Osteoblast (primary cell): Measurements from ENCODE around the gene TBX19. TPM values are rescaled to one million over a fixed set of nuclear protein-coding genes. Genes with fewer than 3 reads are reported as not detected.

Source experiments
- DNase-seq: peaks from one replicate; pipeline ENCODE4 v3.0.0; 2011; ENCODE audit warnings: low spot score, mixed read lengths; ENCODE audit not compliant: insufficient read length; ENCODE audit errors: missing footprints
- H2AFZ ChIP-seq: 2 replicates; pipeline ENCODE4 v1.6.0; 2011; ENCODE audit warnings: mild to moderate bottlenecking, low read length
- H3K27ac ChIP-seq: 2 replicates; pipeline ENCODE4 v1.5.1; 2011; ENCODE audit warnings: mild to moderate bottlenecking, low read depth, low read length, moderate library complexity
- H3K27me3 ChIP-seq: 2 replicates; pipeline ENCODE4 v1.6.0; 2012; ENCODE audit warnings: mild to moderate bottlenecking, control low read depth, inconsistent platforms, low read length, moderate library complexity; ENCODE audit not compliant: insufficient read depth
- H3K36me3 ChIP-seq: 2 replicates; pipeline ENCODE4 v1.5.1; 2011; ENCODE audit warnings: mild to moderate bottlenecking, low read length, control low read depth, moderate library complexity; ENCODE audit not compliant: insufficient read depth
- H3K4me1 ChIP-seq: 2 replicates; pipeline ENCODE4 v1.5.1; 2011; ENCODE audit warnings: mild to moderate bottlenecking, low read length, control low read depth, moderate library complexity; ENCODE audit not compliant: insufficient read depth
- H3K4me2 ChIP-seq: 2 replicates; pipeline ENCODE4 v1.6.0; 2011; ENCODE audit warnings: mild to moderate bottlenecking, low read length; ENCODE audit not compliant: insufficient read depth
- H3K4me3 ChIP-seq: fragments of 200-600 bp; sonication (generic); 3 replicates; pipeline ENCODE4 v1.5.1; 2012; ENCODE audit warnings: mild to moderate bottlenecking, low read length, inconsistent platforms; ENCODE audit not compliant: insufficient read depth
- H3K79me2 ChIP-seq: 2 replicates; pipeline ENCODE4 v1.6.0; 2012; ENCODE audit warnings: mild to moderate bottlenecking, low read length, control low read depth, inconsistent platforms; ENCODE audit not compliant: insufficient read depth
- H3K9me3 ChIP-seq: 2 replicates; pipeline ENCODE4 v1.5.1; 2011; ENCODE audit warnings: low read depth, low read length, control low read depth
- H4K20me1 ChIP-seq: 2 replicates; pipeline ENCODE4 v1.6.0; 2012; ENCODE audit warnings: mild to moderate bottlenecking, low read length, control low read depth; ENCODE audit not compliant: insufficient read depth
- CTCF ChIP-seq: IDR thresholded peaks from 2 replicates; pipeline ENCODE4 v1.5.1; 2011; ENCODE audit warnings: mild to moderate bottlenecking, low read depth, low read length, moderate library complexity; ENCODE audit errors: extremely low read depth
- total RNA-seq: library from RNA; depleted of rRNA; stranded (reverse); fragments of >200 nt; gene quantifications from 2 replicates; pipeline ENCODE4 v1.2.3, GENCODE V29; 2012

TBX19 gene
- total RNA-seq, 1 donor = 1.1 TPM

GRCh38 chr1:168291222-168291837 lies 10.7 kb downstream of the TBX19 start:
- Histone ChIP-seq H4K20me1 (peaks cover 3% of the 10 kb centered on the region), H3K27ac (no peak overlapping the region), H3K4me2 (no peak overlapping the region), H3K36me3 (no peaks in the 10 kb centered on the region), H3K9me3 (no peaks in the 10 kb centered on the region), H3K4me3 (no peak overlapping the region), H2AFZ (no peak overlapping the region), H3K4me1 (peaks cover 7% of the 10 kb centered on the region), H3K27me3 (no peaks in the 10 kb centered on the region), H3K79me2 (no peaks in the 10 kb centered on the region)
- DNase-seq = no peak
- no peak for TF ChIP-seq CTCF

- no peak overlapping the region for H3K4me2 ChIP-seq
- H3K36me3 ChIP-seq = no peaks in the 10 kb centered on the region
- no peak for TF ChIP-seq CTCF
- no peaks in the 10 kb centered on the region for H3K79me2 ChIP-seq
- no peak overlapping the region for H2AFZ ChIP-seq
- H3K9me3 ChIP-seq = no peaks in the 10 kb centered on the region
- no peak overlapping the region for H3K4me3 ChIP-seq
- no peak overlapping the region for H3K27ac ChIP-seq
- no peak for DNase-seq
- H3K4me1 ChIP-seq = peaks cover 4% of the 10 kb centered on the region
- H3K27me3 ChIP-seq = no peaks in the 10 kb centered on the region
- H4K20me1 ChIP-seq = no peaks in the 10 kb centered on the region
Observed at GRCh38 chr1:168293356-168293755, 12.7 kb downstream of the TBX19 start.

GRCh38 chr1:168295411-168296114 lies 14.9 kb downstream of the TBX19 start:
- Histone ChIP-seq H4K20me1 (no peaks in the 10 kb centered on the region), H3K4me1 (no peaks in the 10 kb centered on the region)
- TF ChIP-seq CTCF = no peak

GRCh38 chr1:168297019-168297730 lies 16.5 kb downstream of the TBX19 start:
- no peaks in the 10 kb centered on the region for H3K79me2 ChIP-seq
- no peak overlapping the region for H3K4me3 ChIP-seq
- no peak overlapping the region for H3K27ac ChIP-seq
- no peak for TF ChIP-seq CTCF
- H4K20me1 ChIP-seq = no peaks in the 10 kb centered on the region
- no peak overlapping the region for H3K4me2 ChIP-seq
- no peak overlapping the region for H2AFZ ChIP-seq
- H3K36me3 ChIP-seq = no peaks in the 10 kb centered on the region
- H3K9me3 ChIP-seq = no peaks in the 10 kb centered on the region
- DNase-seq = no peak
- H3K27me3 ChIP-seq = no peaks in the 10 kb centered on the region
- H3K4me1 ChIP-seq = peaks cover 11% of the 10 kb centered on the region

More at GRCh38 chr1:168295411-168296114, 14.9 kb downstream of the TBX19 start:
- no peaks in the 10 kb centered on the region for H3K79me2 ChIP-seq
- H3K36me3 ChIP-seq = no peaks in the 10 kb centered on the region
- no peak overlapping the region for H3K27ac ChIP-seq
- H3K4me3 ChIP-seq = no peak overlapping the region
- H2AFZ ChIP-seq = no peak overlapping the region
- no peak for DNase-seq
- H3K4me2 ChIP-seq = no peak overlapping the region
- no peaks in the 10 kb centered on the region for H3K9me3 ChIP-seq
- no peaks in the 10 kb centered on the region for H3K27me3 ChIP-seq
